Measurements from ENCODE around the gene MAT2A. TPM values are rescaled to one million over a fixed set of nuclear protein-coding genes. Genes with fewer than 3 reads are reported as not detected.

The MAT2A gene
- total and polyA plus RNA-seq, 5 donors, result 76.4 to 227 (median 135) TPM

- Histone ChIP-seq H3K27ac (ENCODE audit: low read length) (peak within 1 kb of the TSS; percentile 88), H3K4me3 (ENCODE audit: low read length) (peak within 1 kb of the TSS; percentile 88), H3K27me3 (ENCODE audit: control insufficient read depth, insufficient read depth) (no peaks in the 10 kb centered on the region), H3K9me3 (ENCODE audit: control insufficient read depth, low read length) (no peaks in the 10 kb centered on the region), H3K4me1 (ENCODE audit: control insufficient read depth, insufficient read depth, low read length) (no peaks in the 10 kb centered on the region)
- intact Hi-C loops (cut with DNase I), result loop anchor here in 2 of 4 donors (5.0 kb wide), 1 partner anchor 41 kb away; the partner anchor contains the start of gene TMEM150A (in 2 of the 2)
- ATAC-seq (peak; percentile 92 to 95), DNase-seq (peak; percentile 96 to 99 (median 98))
- 4% methylated on average over 64 of the region's 64 CpGs for WGBS
These were observed 22.6 kb downstream of the MAT2A start, which contains the start of gene GGCX for GRCh38 chr2:85561280-85562212. Gene GGCX, minus strand, starts transcription at chr2:85561493. Its CDS starts 65 bp downstream, at chr2:85561428.

GRCh38 chr2:85564144-85564563 is 25.2 kb downstream of the MAT2A start:
- Histone ChIP-seq H3K27ac (ENCODE audit: low read length) (no peak overlapping the region), H3K4me1 (ENCODE audit: control insufficient read depth, insufficient read depth, low read length) (no peaks in the 10 kb centered on the region)
- intact Hi-C loops (cut with DNase I), result loop anchor here in 2 of 4 donors (5.0 kb wide), 1 partner anchor 38 kb away; the partner anchor contains the start of gene TMEM150A (in 2 of the 2)

GRCh38 chr2:85566265-85566664 is 27.3 kb downstream of the MAT2A start:
- no peak overlapping the region for H3K4me3 ChIP-seq (ENCODE audit: low read length)
- H3K27me3 ChIP-seq (ENCODE audit: control insufficient read depth, insufficient read depth), result no peaks in the 10 kb centered on the region
- DNase-seq (no peak), ATAC-seq (no peak)
- H3K27ac ChIP-seq (ENCODE audit: low read length), result no peak overlapping the region
- no peaks in the 10 kb centered on the region for H3K4me1 ChIP-seq (ENCODE audit: control insufficient read depth, insufficient read depth, low read length)
- intact Hi-C loops (cut with DNase I), result no loop called here
- 73% methylated on average over 4 of the region's 4 CpGs for WGBS
- H3K9me3 ChIP-seq (ENCODE audit: control insufficient read depth, low read length), result no peaks in the 10 kb centered on the region

More at GRCh38 chr2:85564144-85564563, 25.2 kb downstream of the MAT2A start:
- WGBS, result 87% methylated on average over 5 of the region's 5 CpGs
- no peak for ATAC-seq
- DNase-seq, result no peak
- Histone ChIP-seq H3K4me3 (ENCODE audit: low read length) (no peak overlapping the region), H3K9me3 (ENCODE audit: control insufficient read depth, low read length) (no peaks in the 10 kb centered on the region), H3K27me3 (ENCODE audit: control insufficient read depth, insufficient read depth) (no peaks in the 10 kb centered on the region)

- no peak overlapping the region for H3K27ac ChIP-seq (ENCODE audit: low read length)
- DNase-seq (no peak), ATAC-seq (no peak)
- 84% methylated on average over 8 of the region's 8 CpGs for WGBS
- H3K27me3 ChIP-seq (ENCODE audit: control insufficient read depth, insufficient read depth), result no peaks in the 10 kb centered on the region
- H3K4me1 ChIP-seq (ENCODE audit: control insufficient read depth, insufficient read depth, low read length), result peaks cover 10% of the 10 kb centered on the region
- no peaks in the 10 kb centered on the region for H3K9me3 ChIP-seq (ENCODE audit: control insufficient read depth, low read length)
- H3K4me3 ChIP-seq (ENCODE audit: low read length), result no peak overlapping the region
- intact Hi-C loops (cut with DNase I), result no loop called here
These were observed 36.8 kb downstream of the MAT2A start for GRCh38 chr2:85575739-85576138.

- Histone ChIP-seq H3K27ac (ENCODE audit: low read length) (no peak overlapping the region), H3K9me3 (ENCODE audit: control insufficient read depth, low read length) (no peaks in the 10 kb centered on the region), H3K4me3 (ENCODE audit: low read length) (no peak overlapping the region), H3K4me1 (ENCODE audit: control insufficient read depth, insufficient read depth, low read length) (peaks cover 10% of the 10 kb centered on the region), H3K27me3 (ENCODE audit: control insufficient read depth, insufficient read depth) (no peaks in the 10 kb centered on the region)
- ATAC-seq, result no peak
- WGBS, result 67% methylated on average over 3 of the region's 3 CpGs
- no peak for DNase-seq
- intact Hi-C loops (cut with DNase I), result no loop called here
These were observed 38.1 kb downstream of the MAT2A start for GRCh38 chr2:85577063-85577385.

- H3K4me3 ChIP-seq (ENCODE audit: low read length), result no peak within 1 kb of the TSS
- DNase-seq (peak; percentile 55 to 76 (median 73)), ATAC-seq (peak; percentile 49 to 62)
These were observed 38.6 kb downstream of the MAT2A start, which contains the start of gene VAMP8 for GRCh38 chr2:85577386-85578242. Gene VAMP8, plus strand, starts transcription at chr2:85577586. Its CDS starts 61 bp downstream, at chr2:85577647.

GRCh38 chr2:85578243-85579180 is 39.5 kb downstream of the MAT2A start:
- peak; percentile 63 to 80 for ATAC-seq
- peak; percentile 66 to 89 (median 86) for DNase-seq
- Histone ChIP-seq H3K4me1 (ENCODE audit: control insufficient read depth, insufficient read depth, low read length) (peaks cover 12% of the 10 kb centered on the region), H3K27ac (ENCODE audit: low read length) (peak overlapping the region; percentile 82), H3K9me3 (ENCODE audit: control insufficient read depth, low read length) (no peaks in the 10 kb centered on the region), H3K27me3 (ENCODE audit: control insufficient read depth, insufficient read depth) (no peaks in the 10 kb centered on the region), H3K4me3 (ENCODE audit: low read length) (no peak overlapping the region)
- 35% methylated on average over 19 of the region's 19 CpGs for WGBS
- intact Hi-C loops (cut with DNase I), result no loop called here

More at GRCh38 chr2:85577386-85578242, 38.6 kb downstream of the MAT2A start, which contains the start of gene VAMP8:
- 40% methylated on average over 19 of the region's 19 CpGs for WGBS
- peaks cover 10% of the 10 kb centered on the region for H3K4me1 ChIP-seq (ENCODE audit: control insufficient read depth, insufficient read depth, low read length)
- intact Hi-C loops (cut with DNase I), result no loop called here
- H3K27me3 ChIP-seq (ENCODE audit: control insufficient read depth, insufficient read depth), result no peaks in the 10 kb centered on the region
- peak within 1 kb of the TSS; percentile 80 for H3K27ac ChIP-seq (ENCODE audit: low read length)
- H3K9me3 ChIP-seq (ENCODE audit: control insufficient read depth, low read length), result no peaks in the 10 kb centered on the region

GRCh38 chr2:85579266-85579935 is 40.4 kb downstream of the MAT2A start:
- Histone ChIP-seq H3K9me3 (ENCODE audit: control insufficient read depth, low read length) (no peaks in the 10 kb centered on the region), H3K27me3 (ENCODE audit: control insufficient read depth, insufficient read depth) (no peaks in the 10 kb centered on the region), H3K4me3 (ENCODE audit: low read length) (no peak overlapping the region), H3K4me1 (ENCODE audit: control insufficient read depth, insufficient read depth, low read length) (peaks cover 14% of the 10 kb centered on the region), H3K27ac (ENCODE audit: low read length) (peak overlapping the region; percentile 82)
- DNase-seq, result peak in 1 of 3 donors; percentile 69
- peak in 1 of 2 donors; percentile 14 for ATAC-seq
- intact Hi-C loops (cut with DNase I), result no loop called here
- 45% methylated on average over 6 of the region's 6 CpGs for WGBS

GRCh38 chr2:85580206-85580605 is 41.2 kb downstream of the MAT2A start:
- DNase-seq (no peak), ATAC-seq (no peak)
- Histone ChIP-seq H3K4me3 (ENCODE audit: low read length) (no peak overlapping the region), H3K4me1 (ENCODE audit: control insufficient read depth, insufficient read depth, low read length) (peaks cover 15% of the 10 kb centered on the region), H3K27ac (ENCODE audit: low read length) (no peak overlapping the region), H3K9me3 (ENCODE audit: control insufficient read depth, low read length) (no peaks in the 10 kb centered on the region), H3K27me3 (ENCODE audit: control insufficient read depth, insufficient read depth) (no peaks in the 10 kb centered on the region)
- WGBS, result 78% methylated on average over 3 of the region's 3 CpGs
- intact Hi-C loops (cut with DNase I), result no loop called here
